Pons (tissue), 1 donor: ENCODE data around the gene GABRR3.

ENCODE experiments used
- DNase-seq: peaks from one replicate; pipeline ENCODE4 v3.0.0-alpha.2; 2016; ENCODE audit warnings: low spot score

GABRR3 gene

GRCh38 chr3:97954228-97954827, 80.8 kb downstream of the GABRR3 start:
- DNase-seq, result no peak

- DNase-seq, result no peak
These were observed 82.2 kb downstream of the GABRR3 start for GRCh38 chr3:97952872-97953271.

GRCh38 chr3:97952280-97952679, 82.8 kb downstream of the GABRR3 start:
- DNase-seq, result no peak

GRCh38 chr3:97950360-97950759, 84.8 kb downstream of the GABRR3 start:
- DNase-seq, result no peak

GRCh38 chr3:97949743-97950142, 85.4 kb downstream of the GABRR3 start:
- DNase-seq, result no peak

- no peak for DNase-seq
These were observed 86.0 kb downstream of the GABRR3 start for GRCh38 chr3:97949110-97949485.

GRCh38 chr3:97948351-97949109, 86.6 kb downstream of the GABRR3 start:
- DNase-seq, result no peak

- DNase-seq, result no peak
These were observed 92.1 kb downstream of the GABRR3 start for GRCh38 chr3:97942801-97943546.

- DNase-seq, result peak; percentile 40
These were observed 95.1 kb downstream of the GABRR3 start for GRCh38 chr3:97940034-97940433.

GRCh38 chr3:97939401-97939800, 95.7 kb downstream of the GABRR3 start:
- DNase-seq, result no peak

- DNase-seq, result no peak
These were observed 96.7 kb downstream of the GABRR3 start for GRCh38 chr3:97938444-97938843.

GRCh38 chr3:97937205-97937604, 97.9 kb downstream of the GABRR3 start:
- no peak for DNase-seq

- no peak for DNase-seq
These were observed 99.3 kb downstream of the GABRR3 start for GRCh38 chr3:97935842-97936241.
